ENCODE measurements around the gene ASB5. TPM values are rescaled to one million over a fixed set of nuclear protein-coding genes. Genes with fewer than 3 reads are reported as not detected.
A peak's percentile ranks its signal among the peaks of the same experiment; 100 is the strongest.

The ASB5 gene
- total and polyA plus RNA-seq, 2 donors (not counting 1 experiment from before 2014, with no cell fraction given): 1.0 to 1.8 TPM

DNA sequence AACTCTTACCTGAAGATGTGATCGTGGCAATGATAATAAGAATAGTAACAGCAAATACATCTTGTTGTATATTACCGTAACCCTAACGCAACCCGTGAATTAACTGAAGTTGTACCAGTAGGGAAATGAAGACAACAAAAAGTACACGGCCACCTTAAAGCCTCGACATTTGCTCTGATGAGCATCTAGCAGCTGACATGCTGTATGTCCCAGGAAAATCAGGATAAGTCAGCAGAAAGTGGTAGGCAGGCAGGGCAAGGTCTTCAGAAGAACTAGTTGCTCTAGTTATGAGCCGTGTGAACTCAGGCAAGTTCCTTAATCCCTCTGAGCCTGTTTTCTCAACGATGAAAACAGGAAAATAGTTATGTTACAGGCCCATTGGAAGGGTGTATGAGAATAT, 7.7 kb upstream of the ASB5 start:
- no peak overlapping the region for H3K4me2 ChIP-seq (ENCODE audit: extremely low read depth, insufficient read depth, low read length)

DNA sequence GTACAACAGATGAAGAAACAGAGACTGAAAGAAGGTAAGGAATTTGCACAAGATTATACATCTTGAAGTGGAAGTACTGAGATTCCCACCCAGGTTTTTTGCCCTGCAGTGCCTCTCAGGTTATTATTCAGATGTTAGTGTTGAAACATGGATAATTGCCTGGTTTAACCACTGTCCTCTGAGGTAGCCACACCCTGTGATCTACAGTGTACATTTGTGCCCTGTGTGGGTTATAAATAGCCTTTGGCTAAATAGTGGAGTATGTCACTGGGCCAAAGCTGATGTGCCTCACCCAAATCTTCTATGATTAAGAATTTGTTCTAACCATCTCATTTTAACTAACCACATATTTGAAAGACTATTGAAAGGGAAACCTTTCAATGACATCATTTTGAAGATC, 5.4 kb upstream of the ASB5 start:
- peak; percentile 66 to 73 for DNase-seq (ENCODE audit: low read depth in 2 of 2)
- no peak overlapping the region for H3K27ac ChIP-seq (ENCODE audit: insufficient read depth, low read length)
- no peaks in the 10 kb centered on the region for H3K9me3 ChIP-seq (ENCODE audit: control insufficient read depth, insufficient read depth, low read depth, low read length)
- no peak overlapping the region for H3K9ac ChIP-seq (ENCODE audit: insufficient read depth, low read length)
- H3K4me2 ChIP-seq (ENCODE audit: extremely low read depth, insufficient read depth, low read length): no peak overlapping the region
- no peaks in the 10 kb centered on the region for H3K79me2 ChIP-seq (ENCODE audit: control insufficient read depth, insufficient read depth, low read length)
- no peak overlapping the region for H3K4me3 ChIP-seq (replicated peaks in 1 of 4; ENCODE audit: control extremely low read depth in 1 of 4, insufficient read depth in 1 of 4, low read depth in 3 of 4, low read length in 4 of 4)
- H3K27me3 ChIP-seq (ENCODE audit: control insufficient read depth, insufficient read depth, low read length): no peaks in the 10 kb centered on the region
- TF ChIP-seq, protein P1, sequence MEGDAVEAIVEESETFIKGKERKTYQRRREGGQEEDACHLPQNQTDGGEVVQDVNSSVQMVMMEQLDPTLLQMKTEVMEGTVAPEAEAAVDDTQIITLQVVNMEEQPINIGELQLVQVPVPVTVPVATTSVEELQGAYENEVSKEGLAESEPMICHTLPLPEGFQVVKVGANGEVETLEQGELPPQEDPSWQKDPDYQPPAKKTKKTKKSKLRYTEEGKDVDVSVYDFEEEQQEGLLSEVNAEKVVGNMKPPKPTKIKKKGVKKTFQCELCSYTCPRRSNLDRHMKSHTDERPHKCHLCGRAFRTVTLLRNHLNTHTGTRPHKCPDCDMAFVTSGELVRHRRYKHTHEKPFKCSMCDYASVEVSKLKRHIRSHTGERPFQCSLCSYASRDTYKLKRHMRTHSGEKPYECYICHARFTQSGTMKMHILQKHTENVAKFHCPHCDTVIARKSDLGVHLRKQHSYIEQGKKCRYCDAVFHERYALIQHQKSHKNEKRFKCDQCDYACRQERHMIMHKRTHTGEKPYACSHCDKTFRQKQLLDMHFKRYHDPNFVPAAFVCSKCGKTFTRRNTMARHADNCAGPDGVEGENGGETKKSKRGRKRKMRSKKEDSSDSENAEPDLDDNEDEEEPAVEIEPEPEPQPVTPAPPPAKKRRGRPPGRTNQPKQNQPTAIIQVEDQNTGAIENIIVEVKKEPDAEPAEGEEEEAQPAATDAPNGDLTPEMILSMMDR (conservative IDR thresholded peaks at IDR 0.05 in 1 of 2, IDR thresholded peaks at IDR 0.05 in 1 of 2; ENCODE audit: low read depth in 1 of 2, low read length in 2 of 2): no peak
- no peak for TF ChIP-seq EZH2 (IDR thresholded peaks at IDR 0.05; ENCODE audit: low read length, missing control alignments)
- H3K36me3 ChIP-seq (ENCODE audit: control insufficient read depth, insufficient read depth, low read length): no peaks in the 10 kb centered on the region
- H3K4me1 ChIP-seq (ENCODE audit: control insufficient read depth, extremely low read depth, insufficient read depth, low read length): peaks cover 7% of the 10 kb centered on the region
- no peaks in the 10 kb centered on the region for H4K20me1 ChIP-seq (ENCODE audit: control insufficient read depth, extremely low read depth, insufficient read depth, low read length)
- H2AFZ ChIP-seq (ENCODE audit: low read length): no peak overlapping the region

More for the DNA sequence above, 7.7 kb upstream of the ASB5 start:
- TF ChIP-seq EZH2 (IDR thresholded peaks at IDR 0.05; ENCODE audit: low read length, missing control alignments): no peak
- TF ChIP-seq, protein P1 (conservative IDR thresholded peaks at IDR 0.05 in 1 of 2, IDR thresholded peaks at IDR 0.05 in 1 of 2; ENCODE audit: low read depth in 1 of 2, low read length in 2 of 2): no peak
- peaks cover 2% of the 10 kb centered on the region for H3K4me1 ChIP-seq (ENCODE audit: control insufficient read depth, extremely low read depth, insufficient read depth, low read length)
- no peak overlapping the region for H3K27ac ChIP-seq (ENCODE audit: insufficient read depth, low read length)
- no peaks in the 10 kb centered on the region for H3K9me3 ChIP-seq (ENCODE audit: control insufficient read depth, insufficient read depth, low read depth, low read length)
- no peak for DNase-seq (ENCODE audit: low read depth in 2 of 2)
- no peak overlapping the region for H3K9ac ChIP-seq (ENCODE audit: insufficient read depth, low read length)
- no peaks in the 10 kb centered on the region for H3K36me3 ChIP-seq (ENCODE audit: control insufficient read depth, insufficient read depth, low read length)
- no peak overlapping the region for H3K4me3 ChIP-seq (replicated peaks in 1 of 4; ENCODE audit: control extremely low read depth in 1 of 4, insufficient read depth in 1 of 4, low read depth in 3 of 4, low read length in 4 of 4)
- no peaks in the 10 kb centered on the region for H3K27me3 ChIP-seq (ENCODE audit: control insufficient read depth, insufficient read depth, low read length)
- H2AFZ ChIP-seq (ENCODE audit: low read length): no peak overlapping the region
- no peaks in the 10 kb centered on the region for H4K20me1 ChIP-seq (ENCODE audit: control insufficient read depth, extremely low read depth, insufficient read depth, low read length)
- H3K79me2 ChIP-seq (ENCODE audit: control insufficient read depth, insufficient read depth, low read length): no peaks in the 10 kb centered on the region

DNA sequence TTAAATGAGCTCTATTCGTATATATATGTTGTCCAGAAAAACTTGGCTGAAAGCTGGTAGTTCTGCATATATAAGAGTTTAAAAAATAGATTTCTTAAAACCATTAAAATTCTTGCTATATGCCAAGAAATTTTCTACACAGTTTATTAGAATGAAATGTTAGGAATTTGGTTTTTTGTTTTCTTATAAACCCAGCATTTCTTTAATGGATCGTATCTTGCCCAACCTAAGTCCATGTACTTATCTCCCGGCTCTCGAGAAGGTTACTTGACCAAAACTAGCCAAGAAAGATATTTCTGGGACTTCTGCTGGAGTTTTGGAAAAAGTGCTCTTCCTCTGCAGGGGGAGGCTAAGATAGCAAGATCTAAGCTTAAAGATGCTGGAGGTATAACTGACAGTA, 4.7 kb upstream of the ASB5 start:
- H3K9me3 ChIP-seq (ENCODE audit: control insufficient read depth, insufficient read depth, low read depth, low read length): no peaks in the 10 kb centered on the region
- no peak overlapping the region for H3K9ac ChIP-seq (ENCODE audit: insufficient read depth, low read length)
- H2AFZ ChIP-seq (ENCODE audit: low read length): no peak overlapping the region
- no peaks in the 10 kb centered on the region for H3K36me3 ChIP-seq (ENCODE audit: control insufficient read depth, insufficient read depth, low read length)
- no peaks in the 10 kb centered on the region for H4K20me1 ChIP-seq (ENCODE audit: control insufficient read depth, extremely low read depth, insufficient read depth, low read length)
- H3K27ac ChIP-seq (ENCODE audit: insufficient read depth, low read length): no peak overlapping the region
- no peaks in the 10 kb centered on the region for H3K27me3 ChIP-seq (ENCODE audit: control insufficient read depth, insufficient read depth, low read length)
- peaks cover 7% of the 10 kb centered on the region for H3K4me1 ChIP-seq (ENCODE audit: control insufficient read depth, extremely low read depth, insufficient read depth, low read length)
- H3K79me2 ChIP-seq (ENCODE audit: control insufficient read depth, insufficient read depth, low read length): no peaks in the 10 kb centered on the region
- TF ChIP-seq, protein P1 (conservative IDR thresholded peaks at IDR 0.05 in 1 of 2, IDR thresholded peaks at IDR 0.05 in 1 of 2; ENCODE audit: low read depth in 1 of 2, low read length in 2 of 2): no peak
- TF ChIP-seq EZH2 (IDR thresholded peaks at IDR 0.05; ENCODE audit: low read length, missing control alignments): no peak
- no peak overlapping the region for H3K4me2 ChIP-seq (ENCODE audit: extremely low read depth, insufficient read depth, low read length)
- DNase-seq (ENCODE audit: low read depth in 2 of 2): peak in 1 of 2 donors; percentile 39
- no peak overlapping the region for H3K4me3 ChIP-seq (replicated peaks in 1 of 4; ENCODE audit: control extremely low read depth in 1 of 4, insufficient read depth in 1 of 4, low read depth in 3 of 4, low read length in 4 of 4)

Measured in fibroblast of lung (primary cell).